HG02678 (cell line): ENCODE results near the gene RNF150.
"Not testable (repeated sequence)": the region's sequence is repeated elsewhere in the genome, so short reads cannot be mapped to it uniquely, and the experiment has no call there.

ENCODE experiments used
- ATAC-seq: cut with Tn5 transposase; IDR thresholded peaks from one replicate; pipeline ENCODE4 v1.9.1; 2021; ENCODE audit warnings: mild to moderate bottlenecking, moderate library complexity; ENCODE audit not compliant: unreplicated experiment

The RNF150 gene

GRCh38 chr4:140837736-140838135 is 295.5 kb downstream of the RNF150 start:
- no peak for ATAC-seq

DNA sequence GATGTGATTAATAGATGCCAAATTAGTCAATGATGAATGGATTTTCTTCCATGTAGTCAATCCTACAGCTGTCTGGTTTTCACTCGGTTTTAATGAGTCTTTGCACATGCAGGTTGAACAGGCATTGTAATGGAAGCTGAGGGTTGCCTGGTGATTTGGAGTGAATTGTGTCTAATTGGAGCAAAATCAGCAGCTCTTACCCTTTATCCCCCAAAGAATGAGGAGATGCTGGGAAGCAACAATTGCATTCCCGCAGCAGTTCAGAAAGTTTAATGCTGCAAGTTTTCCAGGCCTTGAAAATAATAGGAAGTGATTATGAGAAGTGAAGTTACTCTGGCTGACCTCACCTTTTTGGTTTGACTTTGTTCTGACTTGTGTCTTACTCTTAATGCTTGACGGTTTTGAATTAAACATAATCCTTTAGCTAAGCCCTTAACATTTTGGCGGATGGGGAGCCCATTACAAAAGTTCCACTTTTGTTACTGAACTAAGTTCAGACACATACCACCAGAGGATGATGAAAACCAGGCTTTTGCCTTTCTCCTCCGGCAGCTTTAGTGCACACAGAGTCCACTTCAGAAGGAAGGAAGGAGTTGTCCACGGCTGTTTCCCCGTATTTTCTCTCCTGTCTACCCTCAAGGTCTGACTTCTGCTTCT is 298.3 kb downstream of the RNF150 start:
- ATAC-seq = no peak

DNA sequence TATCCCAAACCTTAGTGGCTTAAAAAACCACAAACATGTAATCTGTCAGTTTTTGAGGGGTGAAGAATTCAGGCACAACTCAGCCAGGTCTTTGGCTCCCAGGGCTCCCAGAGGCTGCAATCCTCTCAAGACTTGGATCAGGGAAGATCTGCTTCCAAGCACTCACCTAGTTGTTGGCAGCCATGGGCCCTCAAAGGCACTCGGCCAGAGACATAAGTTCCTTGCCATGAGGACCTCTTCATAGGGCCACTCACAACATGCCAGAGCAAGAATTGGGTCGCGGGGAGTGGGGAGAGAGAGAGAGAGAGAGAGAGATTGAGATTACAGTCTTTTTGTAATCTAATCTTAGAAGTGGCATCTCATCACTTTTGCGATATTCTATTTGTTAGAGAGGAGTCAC is 300.0 kb downstream of the RNF150 start:
- no peak for ATAC-seq

DNA sequence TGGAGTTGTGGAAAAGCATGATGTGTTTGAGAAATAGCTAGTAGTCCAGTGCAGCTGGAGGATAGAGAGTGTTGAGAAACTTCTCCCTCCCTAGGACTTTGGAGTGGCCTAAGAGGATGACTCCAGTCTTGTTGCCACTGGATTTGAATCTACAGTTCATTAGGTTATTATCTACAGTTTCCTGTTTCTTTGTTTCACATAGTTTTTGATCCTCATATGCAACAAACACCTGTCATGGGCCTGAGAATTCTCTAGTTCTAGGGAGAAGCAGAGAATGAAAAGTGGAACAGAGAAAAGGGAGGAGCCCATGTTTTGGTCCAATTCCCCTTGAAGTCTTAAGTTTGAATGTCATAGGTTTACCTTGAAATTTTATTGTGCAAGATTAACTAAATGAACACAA is 303.4 kb downstream of the RNF150 start:
- peak; percentile 80 for ATAC-seq

- peak; percentile 61 for ATAC-seq
Measured at GRCh38 chr4:140826701-140827027, 306.6 kb downstream of the RNF150 start.

GRCh38 chr4:140820520-140820919 is 312.7 kb downstream of the RNF150 start:
- ATAC-seq = not testable (repeated sequence)

DNA sequence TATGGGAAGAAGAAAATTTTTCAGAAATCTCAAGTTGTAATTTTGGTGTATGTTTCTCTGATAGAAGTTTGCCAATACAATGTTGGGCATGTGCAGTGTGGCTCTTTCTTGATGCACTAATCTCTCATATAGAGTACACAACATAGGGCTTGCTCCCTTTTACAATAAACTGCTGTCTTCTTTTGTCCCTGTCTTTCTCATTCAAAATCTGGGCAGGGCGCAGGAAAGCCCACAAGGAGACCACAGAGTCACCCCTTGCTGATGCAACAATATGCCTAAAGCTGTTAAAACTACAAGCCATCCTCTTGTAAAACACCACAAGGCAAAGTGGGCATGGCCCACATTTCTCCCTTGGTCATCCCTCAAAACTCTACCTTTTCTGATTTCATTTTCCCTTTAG is 313.7 kb downstream of the RNF150 start:
- no peak for ATAC-seq

DNA sequence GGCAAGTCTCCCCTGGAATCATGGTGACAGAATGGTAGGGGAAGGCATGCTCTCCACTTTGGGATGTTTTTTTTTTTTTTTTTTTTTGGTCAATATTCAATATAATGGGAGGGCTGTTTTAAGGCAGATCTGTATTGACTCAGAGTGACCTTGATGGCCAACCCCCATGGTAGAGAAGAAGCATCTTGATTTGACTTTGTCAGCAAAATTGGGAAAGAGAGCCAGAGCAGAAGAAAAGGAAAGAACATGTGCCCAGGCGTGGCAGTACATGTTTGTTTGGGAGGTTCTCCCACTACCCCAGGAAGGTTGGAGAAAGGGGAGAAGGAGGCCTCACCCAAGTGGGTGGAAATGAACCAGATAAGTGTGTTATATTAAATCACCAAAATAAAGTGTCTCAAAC is 314.8 kb downstream of the RNF150 start:
- no peak for ATAC-seq

- no peak for ATAC-seq
Measured at GRCh38 chr4:140816806-140817510, 316.3 kb downstream of the RNF150 start.

DNA sequence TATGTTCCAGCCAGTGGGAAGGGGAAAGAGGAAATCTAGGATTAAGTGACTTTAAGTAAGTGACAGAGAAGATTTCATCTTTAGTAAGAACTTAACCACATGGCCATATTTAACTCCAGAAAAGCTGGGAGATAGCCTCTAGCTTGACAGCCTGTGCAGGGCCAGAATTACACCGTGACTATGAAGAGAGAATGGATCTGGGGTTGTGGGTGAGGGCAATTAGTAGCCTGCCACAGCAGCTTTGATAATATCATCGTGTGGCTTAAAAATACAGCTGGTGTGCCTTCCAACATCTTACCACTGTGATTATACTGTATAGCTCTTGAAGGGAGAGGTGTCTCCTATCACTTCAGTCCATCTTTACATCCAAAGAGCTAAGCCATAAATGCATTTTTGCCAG is 319.5 kb downstream of the RNF150 start:
- ATAC-seq = no peak

DNA sequence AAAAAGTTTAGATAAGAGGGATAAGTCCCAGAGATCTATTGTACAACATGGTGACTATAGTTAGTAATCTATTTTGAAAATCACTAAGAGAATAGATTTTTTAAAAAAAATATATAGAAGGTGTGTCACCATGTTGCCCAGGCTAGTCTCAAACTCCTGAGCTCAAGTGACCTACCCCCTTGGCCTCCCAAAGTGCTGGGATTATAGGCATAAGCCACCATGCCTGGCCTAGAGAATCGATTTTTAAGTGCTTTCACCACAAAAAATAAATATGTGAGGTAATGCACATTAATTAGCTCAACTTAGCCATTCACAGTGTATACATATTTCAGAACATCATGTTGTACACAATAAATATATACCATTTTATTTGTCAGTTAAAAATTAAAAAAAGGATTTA is 320.4 kb downstream of the RNF150 start:
- ATAC-seq = no peak

DNA sequence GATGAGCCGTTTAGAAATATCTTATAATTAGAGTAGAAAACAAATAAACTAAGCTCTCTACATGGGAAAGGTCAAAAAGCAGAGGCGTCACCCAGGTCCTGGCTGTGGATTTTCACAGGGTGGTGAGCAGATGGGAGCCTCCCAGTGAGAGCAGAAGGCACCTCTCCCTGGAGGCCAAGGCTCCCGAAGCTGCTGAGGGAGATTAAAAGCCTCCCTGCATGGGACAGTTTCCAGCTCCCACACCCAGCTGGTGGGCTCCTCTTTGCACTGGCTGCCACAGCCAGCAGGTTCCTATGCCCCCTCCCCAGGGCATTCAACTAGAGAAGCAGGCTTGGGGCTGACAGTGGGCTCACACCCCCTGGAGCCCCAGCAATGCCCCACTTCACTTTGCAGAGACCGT is 321.8 kb downstream of the RNF150 start:
- ATAC-seq = no peak

DNA sequence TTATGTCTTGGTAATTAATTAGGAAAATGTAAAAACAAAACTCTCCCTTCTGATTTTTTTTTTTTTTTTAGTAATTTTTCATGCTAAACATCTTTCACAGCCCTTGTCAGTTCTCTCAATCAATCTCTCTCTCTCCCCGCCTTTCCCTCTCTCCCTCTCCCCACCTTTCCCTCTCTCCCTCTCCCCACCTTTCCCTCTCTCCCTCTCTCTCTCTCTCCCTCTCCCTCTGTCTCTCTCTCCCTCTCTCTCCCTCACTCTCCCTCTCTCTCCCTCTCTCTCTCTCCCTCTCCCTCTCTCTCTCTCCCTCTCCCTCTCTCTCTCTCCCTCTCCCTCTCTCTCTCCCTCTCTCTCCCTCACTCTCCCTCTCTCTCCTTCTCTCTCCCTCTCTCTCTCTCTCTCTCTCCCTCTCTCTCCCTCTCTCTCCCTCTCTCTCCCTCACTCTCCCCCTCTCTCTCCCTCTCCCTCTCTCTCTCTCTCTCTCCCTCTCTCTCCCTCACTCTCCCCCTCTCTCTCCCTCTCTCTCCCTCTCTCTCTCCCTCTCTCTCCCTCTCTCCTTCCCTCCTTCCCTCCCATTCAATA is 322.6 kb downstream of the RNF150 start:
- not testable (repeated sequence) for ATAC-seq
